ENCODE measurements around the gene PIM1.
"Not testable (repeated sequence)": the region's sequence is repeated elsewhere in the genome, so short reads cannot be mapped to it uniquely, and the experiment has no call there.

PIM1 gene

DNA sequence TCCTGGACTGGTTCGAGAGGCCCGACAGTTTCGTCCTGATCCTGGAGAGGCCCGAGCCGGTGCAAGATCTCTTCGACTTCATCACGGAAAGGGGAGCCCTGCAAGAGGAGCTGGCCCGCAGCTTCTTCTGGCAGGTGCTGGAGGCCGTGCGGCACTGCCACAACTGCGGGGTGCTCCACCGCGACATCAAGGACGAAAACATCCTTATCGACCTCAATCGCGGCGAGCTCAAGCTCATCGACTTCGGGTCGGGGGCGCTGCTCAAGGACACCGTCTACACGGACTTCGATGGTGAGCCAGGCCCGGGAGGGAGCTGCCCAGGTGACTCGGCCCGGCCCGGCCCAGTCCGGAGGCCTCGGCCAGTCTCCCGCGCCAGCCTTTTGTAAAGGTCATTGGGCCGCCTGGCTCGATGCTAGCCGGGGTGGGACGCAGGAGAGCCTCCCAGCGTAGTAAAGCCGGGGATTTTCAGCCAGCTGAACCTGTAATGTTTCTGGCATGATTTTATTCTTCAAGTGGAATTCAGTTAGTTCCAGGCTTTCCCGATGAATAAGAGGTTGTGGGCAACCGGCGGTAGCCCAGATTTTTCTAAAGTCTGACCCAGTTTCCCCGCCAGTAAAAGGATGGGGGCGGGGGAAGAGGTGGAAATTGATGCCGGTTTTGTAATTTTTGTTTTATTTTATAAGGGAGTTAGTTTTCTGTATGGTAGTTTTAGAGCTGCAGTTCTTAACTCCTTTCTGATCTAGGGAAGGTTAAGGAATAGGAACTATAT lies 1.4 kb downstream of the PIM1 start:
- DNase-seq (ENCODE audit: low read depth), result no peak

- DNase-seq (ENCODE audit: low read depth), result peak; percentile 77
Measured at GRCh38 chr6:37171970-37172812, 2.2 kb downstream of the PIM1 start.

DNA sequence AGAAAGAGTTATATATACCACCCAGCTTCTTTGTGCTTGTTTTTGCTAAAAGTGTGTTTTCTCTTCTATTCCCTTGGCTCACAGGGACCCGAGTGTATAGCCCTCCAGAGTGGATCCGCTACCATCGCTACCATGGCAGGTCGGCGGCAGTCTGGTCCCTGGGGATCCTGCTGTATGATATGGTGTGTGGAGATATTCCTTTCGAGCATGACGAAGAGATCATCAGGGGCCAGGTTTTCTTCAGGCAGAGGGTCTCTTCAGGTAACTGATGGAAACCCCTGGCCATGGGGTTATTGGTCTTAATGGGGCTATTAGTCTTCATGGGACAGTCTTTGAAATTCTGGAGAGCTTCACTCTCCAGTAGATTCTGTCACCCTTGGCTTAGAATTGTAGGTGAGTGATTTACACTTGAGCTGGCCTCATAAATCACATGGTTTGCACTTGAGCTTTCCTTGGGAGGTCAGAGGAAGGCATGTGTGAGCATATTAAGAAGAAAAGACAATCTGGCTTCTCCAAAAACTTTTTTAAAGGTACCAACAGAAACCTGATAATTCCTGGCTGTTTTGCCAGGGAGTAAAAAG lies 3.0 kb downstream of the PIM1 start:
- DNase-seq (ENCODE audit: low read depth), result no peak

GRCh38 chr6:37173493-37174195 lies 3.7 kb downstream of the PIM1 start:
- peak; percentile 37 for DNase-seq (ENCODE audit: low read depth)

GRCh38 chr6:37174196-37174514 lies 4.2 kb downstream of the PIM1 start:
- no peak for DNase-seq (ENCODE audit: low read depth)

GRCh38 chr6:37174515-37175331 lies 4.8 kb downstream of the PIM1 start:
- DNase-seq (ENCODE audit: low read depth), result no peak

DNA sequence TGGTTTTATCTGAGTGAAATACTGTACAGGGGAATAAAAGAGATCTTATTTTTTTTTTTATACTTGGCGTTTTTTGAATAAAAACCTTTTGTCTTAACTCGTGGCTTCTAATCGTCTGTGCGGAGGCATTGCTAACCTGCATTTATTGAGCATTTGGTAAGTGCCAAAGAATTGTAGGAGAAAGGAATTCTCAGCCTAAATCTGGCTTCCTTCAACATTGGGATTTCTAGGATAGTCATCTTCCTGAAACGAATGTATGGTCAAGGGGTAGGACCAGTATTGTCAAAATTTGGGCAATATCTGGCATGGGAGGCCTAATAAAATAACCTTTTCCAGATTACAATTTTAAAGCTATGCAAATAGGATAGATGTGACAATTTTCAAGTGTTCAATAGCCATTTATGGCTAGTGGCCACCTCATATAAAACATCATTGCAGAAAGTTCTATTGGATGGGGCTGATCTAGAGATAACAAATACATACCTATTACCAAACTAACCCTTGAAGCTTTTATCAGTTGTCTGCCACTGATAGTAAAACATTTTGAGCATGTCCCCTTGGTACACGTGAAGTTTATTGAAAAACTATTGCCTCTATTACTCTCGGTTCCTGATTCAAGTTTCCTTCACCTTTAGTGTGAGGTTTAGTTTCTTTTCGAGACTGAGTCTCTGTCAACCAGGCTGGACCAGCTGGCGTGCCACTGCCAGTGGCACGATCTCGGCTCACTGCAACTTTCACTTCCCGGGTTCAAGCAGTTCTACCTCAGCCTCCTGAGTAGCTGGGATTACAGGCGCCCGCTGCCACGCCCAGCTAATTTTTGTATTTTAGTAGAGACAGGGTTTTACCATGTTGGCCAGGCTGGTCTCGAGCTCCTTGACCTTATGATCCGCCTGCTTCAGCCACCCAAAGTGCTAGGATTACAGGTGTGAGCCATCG lies 5.6 kb downstream of the PIM1 start:
- no peak for DNase-seq (ENCODE audit: low read depth)

DNA sequence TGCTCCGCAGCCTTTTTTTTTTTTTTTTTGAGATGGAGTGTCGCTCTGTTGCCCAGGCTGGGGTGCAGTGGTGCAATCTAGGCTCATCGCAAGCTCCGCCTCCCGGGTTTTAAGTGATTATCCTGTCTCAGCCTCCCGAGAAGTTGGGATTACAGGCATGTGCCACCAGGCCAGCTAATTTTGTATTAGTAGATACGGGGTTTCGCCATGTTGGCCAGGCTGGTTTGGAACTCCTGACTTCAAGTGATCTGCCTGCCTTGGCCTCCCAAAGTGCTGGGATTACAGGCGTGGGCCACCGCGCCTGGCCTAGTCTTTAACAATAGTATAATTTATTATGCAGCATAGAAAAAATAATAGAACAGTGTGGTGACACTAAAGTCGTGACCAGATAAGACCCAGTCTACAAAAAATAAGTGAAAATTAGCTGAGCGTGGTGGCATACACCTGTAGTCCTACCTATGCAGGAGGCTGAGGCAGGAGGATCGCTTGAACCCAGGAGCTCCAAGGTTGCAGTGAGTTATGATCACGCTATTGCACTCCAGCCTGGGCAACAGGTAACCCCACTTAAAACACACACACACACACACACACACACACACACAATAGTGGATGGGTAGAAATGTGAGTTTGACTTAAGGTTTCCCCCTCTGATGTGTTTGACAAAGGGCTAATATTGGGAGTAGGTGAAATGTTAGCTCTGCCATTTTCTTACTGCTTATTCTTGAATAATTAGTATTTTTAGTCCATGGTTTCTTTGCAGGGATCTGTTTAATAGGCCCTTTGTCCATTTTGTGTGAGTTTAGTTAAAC lies 6.5 kb downstream of the PIM1 start:
- DNase-seq (ENCODE audit: low read depth), result no peak

DNA sequence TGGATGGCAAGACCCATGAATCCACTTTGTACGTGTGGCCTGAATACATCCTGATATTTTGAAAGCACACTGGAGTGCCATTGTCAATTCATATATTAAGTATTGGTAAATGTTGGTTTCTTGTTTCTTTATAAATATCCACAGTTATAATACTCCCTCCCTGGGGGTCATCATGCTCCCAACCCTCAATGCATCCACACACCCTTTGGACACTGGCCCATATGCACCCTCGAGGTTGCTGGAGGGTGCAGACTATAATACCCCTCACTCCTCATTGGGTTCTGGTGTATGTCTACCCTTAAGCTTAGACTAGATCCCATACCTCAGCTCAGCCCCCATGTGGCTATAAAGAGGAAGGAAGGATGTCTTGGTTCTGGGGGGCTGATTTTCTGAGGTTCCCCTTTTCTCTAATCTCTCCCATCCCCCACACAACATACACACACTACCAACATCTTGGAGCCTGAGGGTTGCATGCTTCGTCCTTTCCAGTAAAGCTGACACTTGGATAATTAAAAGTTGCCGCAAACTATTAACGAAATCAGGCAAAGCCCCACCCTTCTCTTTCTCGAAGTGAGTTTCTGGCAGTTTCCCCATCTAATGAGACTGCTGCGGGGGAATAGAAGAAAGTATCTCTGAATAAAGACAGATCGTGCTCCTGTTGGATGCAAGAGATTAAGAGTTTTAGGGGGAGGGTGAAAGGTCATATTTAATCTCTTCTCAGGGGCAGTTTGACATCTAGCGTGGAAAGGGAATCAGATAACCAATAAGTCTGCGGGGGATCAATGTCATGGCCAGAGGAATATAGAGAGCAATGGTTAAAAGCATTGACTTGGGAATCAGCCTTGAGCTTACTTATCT lies 7.4 kb downstream of the PIM1 start:
- DNase-seq (ENCODE audit: low read depth), result no peak

- no peak for DNase-seq (ENCODE audit: low read depth)
Measured at GRCh38 chr6:37177935-37178517, 8.1 kb downstream of the PIM1 start.

GRCh38 chr6:37180075-37180474 lies 10.1 kb downstream of the PIM1 start:
- DNase-seq (ENCODE audit: low read depth), result no peak

DNA sequence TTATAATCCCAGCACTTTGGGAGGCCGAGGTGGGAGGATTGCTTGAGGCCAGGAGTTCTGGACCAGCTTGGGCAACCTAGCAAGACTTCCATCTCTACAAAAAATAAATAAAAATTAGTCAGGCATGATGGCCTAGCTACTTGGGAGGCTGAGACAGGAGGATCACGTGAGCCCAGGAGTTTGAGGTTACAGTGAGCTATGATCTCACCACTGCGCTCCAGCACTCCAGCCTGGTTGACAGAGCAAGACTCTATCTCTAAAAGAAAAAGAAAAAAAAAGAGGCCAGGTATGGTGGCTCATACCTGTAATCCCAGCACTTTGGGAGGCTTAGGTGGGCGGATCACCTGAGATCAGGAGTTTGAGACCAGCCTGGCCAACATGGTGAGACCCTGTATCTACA lies 10.7 kb downstream of the PIM1 start:
- not testable (repeated sequence) for DNase-seq (ENCODE audit: low read depth)

GRCh38 chr6:37182736-37183590 lies 13.0 kb downstream of the PIM1 start:
- peak; percentile 42 for DNase-seq (ENCODE audit: low read depth)

- DNase-seq (ENCODE audit: low read depth), result not testable (repeated sequence)
Measured at GRCh38 chr6:37185949-37186720, 16.2 kb downstream of the PIM1 start.

DNA sequence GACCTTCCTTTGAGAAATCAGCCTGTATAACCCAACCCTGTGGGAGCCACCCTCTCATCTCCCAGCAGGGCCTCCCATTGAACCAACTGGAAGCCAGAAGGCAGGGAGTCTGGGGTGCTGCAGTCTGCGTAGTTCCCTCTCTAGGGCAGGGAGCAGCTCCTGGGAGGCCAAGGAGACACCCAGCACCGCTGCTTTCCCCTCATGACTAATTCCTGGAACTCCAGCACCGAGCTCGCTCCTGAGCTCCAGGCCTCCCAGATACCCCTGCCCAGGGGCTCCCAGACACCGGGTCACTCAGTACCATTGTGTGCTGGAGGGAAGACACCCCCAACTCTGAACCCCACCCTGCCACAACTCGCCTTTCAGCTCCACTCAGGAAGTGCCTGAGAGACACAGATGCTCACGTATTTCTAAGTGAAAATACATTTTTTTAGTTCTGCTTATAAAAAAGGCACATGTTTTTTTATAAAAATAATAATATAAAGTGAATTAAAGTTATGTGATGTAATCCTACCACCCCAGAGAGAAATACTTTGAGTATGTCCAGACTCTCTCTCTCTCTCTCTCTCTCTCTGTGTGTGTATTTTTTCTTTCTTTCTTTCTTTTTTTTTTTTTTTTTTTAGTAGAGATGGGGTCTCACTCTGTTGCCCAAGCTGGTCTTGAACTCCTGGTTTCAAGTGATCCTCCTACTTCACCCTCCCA lies 17.5 kb downstream of the PIM1 start:
- no peak for DNase-seq (ENCODE audit: low read depth)

DNA sequence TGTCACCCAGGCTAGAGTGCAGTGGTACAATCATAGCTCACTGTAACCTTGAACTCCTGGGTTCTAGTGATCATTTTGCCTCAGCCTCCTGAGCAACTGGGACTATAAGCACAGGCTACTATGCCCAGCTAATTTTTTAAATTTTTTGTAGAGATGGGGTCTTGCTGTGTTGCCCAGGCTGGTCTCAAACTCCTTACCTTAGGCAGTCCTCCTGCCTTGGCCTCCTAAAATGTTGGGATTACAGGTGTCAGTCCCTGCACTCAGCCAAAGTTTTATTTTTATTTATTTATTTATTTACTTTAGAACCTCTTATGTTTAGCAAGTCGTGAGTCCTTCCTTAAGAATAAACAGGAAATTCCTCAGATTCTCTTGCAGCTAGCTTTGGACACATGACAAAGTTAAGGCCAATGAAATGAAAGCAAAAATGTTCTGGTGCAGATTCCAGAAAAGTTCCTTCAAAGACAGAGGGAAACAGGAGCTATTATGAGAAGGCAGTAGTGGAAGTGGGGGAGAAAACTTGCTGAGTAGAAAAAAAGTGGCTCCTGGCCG lies 19.1 kb downstream of the PIM1 start:
- DNase-seq (ENCODE audit: low read depth), result no peak
